HG03521 (cell line): Measurements from ENCODE around the gene SDS.

Experiments used
- ATAC-seq: cut with Tn5 transposase; IDR thresholded peaks from one replicate; pipeline ENCODE4 v1.9.1; 2021; ENCODE audit warnings: mild to moderate bottlenecking, moderate library complexity; ENCODE audit not compliant: unreplicated experiment

SDS gene

GRCh38 chr12:113401066-113402000 lies 2.4 kb downstream of the SDS start:
- no peak for ATAC-seq

- ATAC-seq: no peak
Observed at GRCh38 chr12:113400362-113400761, 3.3 kb downstream of the SDS start.

DNA sequence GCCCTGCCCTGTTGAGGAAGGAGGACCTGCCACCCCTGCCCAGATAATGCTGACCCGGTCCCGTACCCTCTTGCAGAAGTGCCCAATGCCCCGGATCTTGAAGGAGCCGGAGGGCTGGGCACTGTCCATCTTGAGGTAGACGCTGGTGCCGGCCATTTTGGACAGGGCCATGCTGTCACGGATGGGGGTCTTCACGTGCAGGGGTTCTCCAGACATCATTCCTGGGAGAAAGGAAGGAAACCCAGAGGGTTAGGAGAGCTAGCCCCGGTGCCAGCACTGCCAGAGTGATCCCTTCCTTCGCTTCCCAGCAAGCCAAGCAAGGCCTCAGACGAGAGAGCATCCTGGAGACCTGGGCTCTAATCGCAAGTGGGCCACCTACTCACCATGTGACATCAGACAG lies 4.2 kb downstream of the SDS start:
- ATAC-seq: no peak

DNA sequence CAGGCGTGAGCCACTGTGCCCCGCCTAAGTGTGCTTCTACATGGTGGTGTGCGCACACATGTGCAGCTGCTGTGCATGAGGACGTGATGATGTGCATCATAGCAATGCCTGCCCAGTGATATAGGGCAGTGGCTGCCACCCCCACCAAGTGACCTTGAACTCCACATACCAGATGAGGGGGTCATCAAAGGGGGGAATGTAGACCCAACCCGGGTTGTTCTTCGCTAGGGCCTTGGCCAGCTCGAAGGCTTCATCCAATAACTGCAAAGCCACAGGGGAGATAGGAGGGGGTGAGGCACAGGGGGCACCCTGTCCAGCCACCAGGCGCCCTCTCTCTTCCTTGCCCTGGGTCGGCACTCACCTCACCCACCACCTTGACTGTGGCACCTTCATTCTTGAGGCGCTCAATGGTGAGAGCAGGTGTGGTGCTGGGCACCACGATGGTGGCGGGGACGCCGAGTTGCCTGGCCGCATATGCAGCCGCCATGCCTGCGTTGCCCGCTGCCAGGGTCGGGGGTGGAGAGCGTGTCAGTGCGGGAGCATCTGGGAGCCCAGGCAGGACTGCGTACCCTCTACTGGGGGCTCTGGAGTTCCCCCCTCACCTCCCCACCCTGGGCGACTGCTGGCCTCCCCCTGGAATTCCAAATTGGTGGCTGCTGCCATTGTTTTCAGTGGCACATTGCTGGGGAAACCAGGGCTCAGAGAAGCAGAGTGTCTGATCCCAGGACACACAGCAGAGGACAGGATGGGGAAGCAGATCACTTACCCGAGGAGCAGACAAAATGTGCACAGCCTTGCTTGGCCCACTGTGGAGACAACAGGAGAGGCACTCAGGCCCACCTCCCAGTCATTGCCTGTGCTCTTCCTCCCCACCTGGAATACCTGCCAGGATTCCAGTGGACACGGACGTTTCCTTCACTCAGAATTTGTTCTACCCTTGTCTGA lies 5.1 kb downstream of the SDS start:
- ATAC-seq: no peak

- ATAC-seq: no peak
Observed at GRCh38 chr12:113397497-113398197, 6.0 kb downstream of the SDS start.

GRCh38 chr12:113396828-113397496 lies 6.7 kb downstream of the SDS start:
- ATAC-seq: no peak

GRCh38 chr12:113396200-113396599 lies 7.5 kb downstream of the SDS start:
- ATAC-seq: no peak

DNA sequence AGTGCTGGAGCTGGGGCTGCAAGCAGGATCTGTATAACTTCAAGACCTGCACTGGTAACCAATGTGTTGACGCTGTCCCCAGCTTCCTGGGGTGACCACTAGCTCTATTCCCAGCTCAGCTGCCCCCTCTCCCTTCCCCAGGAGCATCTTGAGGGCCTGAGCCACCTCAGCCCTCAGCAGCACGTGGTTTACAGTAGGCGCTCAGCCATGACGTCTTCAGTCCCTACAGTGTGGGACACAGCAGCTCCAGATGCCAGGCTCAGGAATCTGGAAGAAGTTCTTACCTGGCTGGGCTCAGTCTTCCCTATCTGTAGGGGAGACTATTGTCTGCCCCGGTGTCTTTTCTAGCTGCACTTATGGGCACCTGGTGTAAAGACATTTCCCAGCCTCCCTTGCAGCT lies 8.6 kb downstream of the SDS start:
- ATAC-seq: no peak

DNA sequence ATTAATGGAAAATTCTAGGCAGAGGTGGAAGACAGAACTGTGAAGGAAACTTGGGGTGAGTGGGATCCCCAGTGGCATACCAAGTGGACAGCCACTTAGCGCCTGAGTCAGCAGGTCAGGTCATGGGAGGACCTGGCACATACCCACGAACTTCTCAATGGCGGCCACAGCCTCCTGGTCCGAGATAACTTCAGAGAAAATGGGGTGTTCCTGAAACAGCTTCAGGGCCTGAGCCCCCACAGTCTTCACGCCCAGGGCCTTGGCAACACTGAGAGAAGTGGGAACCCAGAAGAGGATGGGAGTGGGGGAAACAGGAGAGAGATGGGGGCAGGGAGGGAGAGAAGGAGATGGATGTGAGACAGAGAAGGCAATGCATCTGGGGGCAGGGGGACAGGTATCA lies 9.9 kb downstream of the SDS start:
- no peak for ATAC-seq

DNA sequence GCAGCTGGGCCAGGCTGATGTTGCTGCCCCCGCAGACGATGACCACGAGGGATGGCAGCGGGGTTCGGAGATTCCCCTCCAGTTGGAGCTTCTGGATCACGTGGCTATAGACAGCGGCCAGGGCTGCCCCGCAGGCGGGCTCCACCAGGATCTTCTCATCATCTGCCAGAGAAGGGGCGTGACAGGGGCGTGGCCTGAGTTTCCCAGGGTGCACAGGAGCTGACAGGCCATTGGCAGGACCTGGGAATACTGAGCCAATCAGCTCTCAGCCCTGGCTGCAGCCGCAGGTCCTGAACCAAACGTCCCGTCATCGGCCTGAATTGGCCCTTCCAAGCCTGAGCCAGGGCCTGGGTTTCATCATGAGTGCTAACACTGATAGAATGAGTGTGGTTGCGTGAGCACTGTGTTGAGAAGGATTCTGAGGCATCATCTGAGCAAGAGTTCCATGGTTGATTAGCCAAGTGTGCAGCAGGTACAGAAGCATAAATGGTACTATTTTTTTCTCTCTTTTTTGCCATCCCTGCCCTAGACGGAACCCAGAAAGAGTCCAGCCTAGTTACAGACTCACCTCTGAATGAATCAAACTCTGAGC lies 10.6 kb downstream of the SDS start:
- no peak for ATAC-seq

DNA sequence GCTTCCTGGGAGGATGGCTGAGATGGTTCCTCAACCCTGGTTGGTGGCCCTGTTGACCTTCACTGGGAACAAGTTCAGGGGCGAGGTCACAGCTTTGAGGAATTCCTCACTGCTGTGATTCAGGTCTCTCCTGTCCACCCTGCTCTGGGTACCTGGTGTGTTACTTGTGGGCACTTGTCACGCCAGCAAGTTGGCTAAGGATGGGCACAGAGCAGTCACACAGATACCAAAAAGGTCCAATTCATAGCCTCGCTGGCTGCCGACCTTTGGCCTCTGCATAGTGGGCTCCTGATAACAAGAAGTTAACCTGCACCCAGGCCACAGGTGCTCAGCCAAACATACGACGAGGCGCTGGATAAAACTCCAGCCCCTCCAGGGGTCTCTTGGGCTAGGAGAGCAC lies 11.2 kb downstream of the SDS start:
- ATAC-seq: no peak

- ATAC-seq: no peak
Observed at GRCh38 chr12:113391650-113392337, 11.9 kb downstream of the SDS start.

GRCh38 chr12:113391145-113391544 lies 12.5 kb downstream of the SDS start:
- no peak for ATAC-seq

- ATAC-seq: no peak
Observed at GRCh38 chr12:113390064-113391043, 13.3 kb downstream of the SDS start.

- no peak for ATAC-seq
Observed at GRCh38 chr12:113388351-113388750, 15.3 kb downstream of the SDS start.

- no peak for ATAC-seq
Observed at GRCh38 chr12:113387631-113388030, 16.1 kb downstream of the SDS start.

- no peak for ATAC-seq
Observed at GRCh38 chr12:113386866-113387566, 16.7 kb downstream of the SDS start.
